Liver (tissue), 9 donors: ENCODE results near the gene SH3TC2. TPM values are rescaled to one million over a fixed set of nuclear protein-coding genes. Genes with fewer than 3 reads are reported as not detected.

Experiments used
- DNase-seq: peaks from one replicate; pipeline ENCODE4 v3.0.0-alpha.2; 2017; ENCODE audit warnings: low spot score
- H3K27ac ChIP-seq, 2 donors: one replicate each; pipeline ENCODE4 v1.7.0; 2013; ENCODE audit warnings: inconsistent platforms in 2 of 2, low read length in 2 of 2, control low read depth in 1 of 2, low read depth in 1 of 2, mild to moderate bottlenecking in 1 of 2
- H3K27me3 ChIP-seq, 4 donors: one replicate each; pipeline versions ENCODE4 v1.6.1 to v1.7.0; 2013; ENCODE audit warnings: low read length in 3 of 4, inconsistent platforms in 1 of 4, mild to moderate bottlenecking in 1 of 4, moderate library complexity in 1 of 4; ENCODE audit not compliant: control insufficient read depth in 4 of 4, insufficient read depth in 4 of 4
- H3K36me3 ChIP-seq, 4 donors: one replicate each; pipeline versions ENCODE4 v1.6.1 to v1.7.0; 2013; ENCODE audit warnings: low read length in 3 of 4, mild to moderate bottlenecking in 3 of 4, low read depth in 1 of 4, moderate library complexity in 1 of 4; ENCODE audit not compliant: control insufficient read depth in 4 of 4, insufficient read depth in 3 of 4
- H3K4me1 ChIP-seq, 4 donors: one replicate each; pipeline versions ENCODE4 v1.6.1 to v1.7.0; 2013; ENCODE audit warnings: low read length in 3 of 4, mild to moderate bottlenecking in 3 of 4, moderate library complexity in 1 of 4; ENCODE audit not compliant: control insufficient read depth in 4 of 4, insufficient read depth in 4 of 4
- H3K4me3 ChIP-seq, 3 donors: one replicate each; pipeline versions ENCODE4 v1.6.1 to v1.7.0; 2013; ENCODE audit warnings: low read length in 3 of 3, control low read depth in 1 of 3, low read depth in 1 of 3, mild to moderate bottlenecking in 1 of 3
- H3K9ac ChIP-seq, 2 donors: one replicate each; pipeline ENCODE4 v1.7.0; 2013; ENCODE audit warnings: low read length in 2 of 2, mild to moderate bottlenecking in 2 of 2, moderate library complexity in 2 of 2, control low read depth in 1 of 2, low read depth in 1 of 2
- H3K9me3 ChIP-seq, 4 donors: one replicate each; pipeline versions ENCODE4 v1.6.1 to v1.7.0; 2013; ENCODE audit warnings: low read length in 3 of 4; ENCODE audit not compliant: control insufficient read depth in 4 of 4
- ATF3 ChIP-seq: IDR thresholded peaks from 2 replicates; pipeline ENCODE4 v1.6.1; 2016; ENCODE audit warnings: antibody characterized with exemption
- CTCF ChIP-seq: fragments of 150-350 bp; IDR thresholded peaks from 2 replicates; pipeline ENCODE4 v1.5.1; 2017; ENCODE audit warnings: improper control_type of control experiment, low read depth, low read length; ENCODE audit not compliant: missing input control
- EGR1 ChIP-seq, 2 donors: IDR thresholded peaks; 2 replicates each; pipeline ENCODE4 v1.6.1; 2016 to 2018; ENCODE audit warnings: antibody characterized with exemption in 2 of 2, low read depth in 2 of 2
- FOXA1 ChIP-seq: IDR thresholded peaks from 2 replicates; pipeline ENCODE4 v1.6.1; 2016; ENCODE audit warnings: antibody characterized with exemption
- HNF4G ChIP-seq: IDR thresholded peaks from 2 replicates; pipeline ENCODE4 v1.6.1; 2016; ENCODE audit warnings: antibody characterized with exemption
- JUND ChIP-seq, 2 donors: IDR thresholded peaks; 2 replicates each; pipeline ENCODE4 v1.6.1; 2016; ENCODE audit warnings: antibody characterized with exemption in 2 of 2
- NR2F2 ChIP-seq: IDR thresholded peaks from 2 replicates; pipeline ENCODE4 v1.6.1; 2016; ENCODE audit warnings: antibody characterized with exemption
- RAD21 ChIP-seq, 2 donors: IDR thresholded peaks; 2 replicates each; pipeline ENCODE4 v1.6.1; 2016; ENCODE audit warnings: antibody characterized with exemption in 2 of 2, mild to moderate bottlenecking in 2 of 2
- REST ChIP-seq: IDR thresholded peaks from 2 replicates; pipeline ENCODE4 v1.6.1; 2016; ENCODE audit warnings: antibody characterized with exemption, mild to moderate bottlenecking
- RXRA ChIP-seq, 2 donors: IDR thresholded peaks; 2 replicates each; pipeline ENCODE4 v1.6.1; 2017 to 2018; ENCODE audit warnings: antibody characterized with exemption in 2 of 2, mild to moderate bottlenecking in 1 of 2
- TAF1 ChIP-seq: conservative IDR thresholded peaks from 2 replicates; pipeline ENCODE4 v1.6.1; 2016; ENCODE audit warnings: antibody characterized with exemption, mild to moderate bottlenecking
- YY1 ChIP-seq: IDR thresholded peaks from 2 replicates; pipeline ENCODE4 v1.6.1; 2016; ENCODE audit warnings: antibody characterized with exemption, mild to moderate bottlenecking
- WGBS: extraction: QIAGEN DNeasy Blood & Tissue Kit; methylation state at CpG from one replicate; pipeline ENCODE4 v1.1.7; 2013; 5-methylcytosine and 5-hydroxymethylcytosine counted together
- polyA plus RNA-seq, 2 donors: library from polyadenylated mRNA; stranded (reverse) in 1 of 2; unstranded in 1 of 2; fragments of 200-250 nt in 1 of 2; fragments of >200 nt in 1 of 2; fragmentation: Nextera tagmentation in 1 of 2; extraction: Ambion mirVana in 1 of 2; gene quantifications; one replicate each; pipeline versions ENCODE4 v1.2.1 to v1.2.3, GENCODE V29; 2013 to 2015
- total RNA-seq, 2 donors: library from RNA; depleted of rRNA; stranded (reverse); fragments of >200 nt; gene quantifications; one replicate each; pipeline ENCODE4 v1.2.3, GENCODE V29; 2014
- TF ChIP-seq, protein P1 (sequence below): IDR thresholded peaks from 2 replicates; pipeline ENCODE4 v1.6.1; 2016; ENCODE audit warnings: antibody characterized with exemption
- TF ChIP-seq, protein P2 (sequence below): IDR thresholded peaks from 2 replicates; pipeline ENCODE4 v1.6.1; 2016; ENCODE audit warnings: antibody characterized with exemption
- donor health status: healthy.
- donor health status: healthy.
- donor health status: healthy.
- donor health status: healthy.
- donor health status: healthy.

The SH3TC2 gene
- total and polyA plus RNA-seq, 4 donors = 0.31 to 6.2 (median 0.57) TPM

DNA sequence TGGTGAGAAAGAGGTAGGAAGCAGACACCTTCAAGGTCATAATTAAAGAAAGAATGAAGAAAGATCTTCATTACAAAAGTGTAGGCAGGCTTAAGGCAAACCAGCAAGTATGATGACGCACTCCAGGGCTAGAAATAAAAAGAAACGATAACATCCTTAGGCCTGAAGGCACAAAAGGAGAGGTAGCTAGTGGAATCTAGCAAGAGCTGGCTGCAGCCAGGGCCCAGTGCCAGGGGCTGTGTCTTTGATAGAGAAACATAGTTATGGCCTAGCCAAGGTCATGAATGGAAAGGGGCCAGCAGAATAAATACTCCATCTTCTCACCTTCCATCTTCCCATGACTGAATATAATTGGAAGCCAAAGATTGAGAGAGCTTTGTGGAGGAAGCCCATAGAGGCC, 6.8 kb upstream of the SH3TC2 start (continued):
- TF ChIP-seq REST (no peak), HNF4G (no peak), EGR1 (IDR thresholded peaks at IDR 0.05; ENCODE audit: low read depth in 2 of 2) (no peak), FOXA1 (no peak), TAF1 (no peak), RAD21 (IDR thresholded peaks at IDR 0.05) (no peak)

DNA sequence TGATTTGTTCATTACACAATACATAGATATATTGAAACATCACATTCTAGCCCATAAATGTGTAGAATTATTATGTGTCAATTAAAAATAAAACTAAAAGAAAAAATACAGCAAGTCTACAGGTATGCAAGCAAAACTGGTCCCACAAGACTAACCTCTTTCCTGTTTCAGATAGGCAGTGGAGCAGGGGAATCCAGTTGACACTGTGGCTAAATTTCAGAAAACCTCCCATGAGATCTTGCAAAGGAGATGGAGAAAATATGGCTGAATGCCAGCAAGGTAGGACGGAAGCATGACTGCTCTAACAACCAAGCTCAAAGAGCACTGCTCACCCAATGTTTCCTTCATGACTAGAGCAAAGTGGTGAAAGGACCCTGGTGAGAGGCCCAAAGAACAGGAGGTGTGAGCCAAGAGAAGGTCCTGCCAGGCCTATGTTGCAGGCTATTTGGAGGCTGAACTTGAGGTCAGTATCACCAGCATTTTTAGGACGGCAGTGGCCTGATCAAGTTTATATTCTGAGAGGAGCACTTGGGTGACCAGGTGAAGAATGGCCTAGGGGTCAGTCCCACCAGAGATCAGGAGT, 1.1 kb upstream of the SH3TC2 start:
- WGBS = 79% methylated on average over 2 of the region's 2 CpGs
- Histone ChIP-seq H3K9me3 (no peaks in the 10 kb centered on the region), H3K27ac (no peak overlapping the region), H3K27me3 (no peaks in the 10 kb centered on the region), H3K4me3 (no peak overlapping the region), H3K9ac (no peak overlapping the region), H3K36me3 (no peaks in the 10 kb centered on the region), H3K4me1 (no peaks in the 10 kb centered on the region)
- TF ChIP-seq RAD21 (IDR thresholded peaks at IDR 0.05) (no peak), JUND (IDR thresholded peaks at IDR 0.05) (no peak), NR2F2 (no peak), RXRA (IDR thresholded peaks at IDR 0.05) (no peak), ATF3 (no peak), FOXA1 (no peak), CTCF (no peak), REST (no peak), TAF1 (no peak), EGR1 (IDR thresholded peaks at IDR 0.05; ENCODE audit: low read depth in 2 of 2) (no peak), HNF4G (no peak), YY1 (no peak)
- TF ChIP-seq, protein P1, sequence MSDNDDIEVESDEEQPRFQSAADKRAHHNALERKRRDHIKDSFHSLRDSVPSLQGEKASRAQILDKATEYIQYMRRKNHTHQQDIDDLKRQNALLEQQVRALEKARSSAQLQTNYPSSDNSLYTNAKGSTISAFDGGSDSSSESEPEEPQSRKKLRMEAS = no peak
- TF ChIP-seq, protein P2, sequence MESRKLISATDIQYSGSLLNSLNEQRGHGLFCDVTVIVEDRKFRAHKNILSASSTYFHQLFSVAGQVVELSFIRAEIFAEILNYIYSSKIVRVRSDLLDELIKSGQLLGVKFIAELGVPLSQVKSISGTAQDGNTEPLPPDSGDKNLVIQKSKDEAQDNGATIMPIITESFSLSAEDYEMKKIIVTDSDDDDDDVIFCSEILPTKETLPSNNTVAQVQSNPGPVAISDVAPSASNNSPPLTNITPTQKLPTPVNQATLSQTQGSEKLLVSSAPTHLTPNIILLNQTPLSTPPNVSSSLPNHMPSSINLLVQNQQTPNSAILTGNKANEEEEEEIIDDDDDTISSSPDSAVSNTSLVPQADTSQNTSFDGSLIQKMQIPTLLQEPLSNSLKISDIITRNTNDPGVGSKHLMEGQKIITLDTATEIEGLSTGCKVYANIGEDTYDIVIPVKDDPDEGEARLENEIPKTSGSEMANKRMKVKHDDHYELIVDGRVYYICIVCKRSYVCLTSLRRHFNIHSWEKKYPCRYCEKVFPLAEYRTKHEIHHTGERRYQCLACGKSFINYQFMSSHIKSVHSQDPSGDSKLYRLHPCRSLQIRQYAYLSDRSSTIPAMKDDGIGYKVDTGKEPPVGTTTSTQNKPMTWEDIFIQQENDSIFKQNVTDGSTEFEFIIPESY = no peak
- no peak for DNase-seq
